ENCODE results near the gene ACRBP.

ACRBP gene

DNA sequence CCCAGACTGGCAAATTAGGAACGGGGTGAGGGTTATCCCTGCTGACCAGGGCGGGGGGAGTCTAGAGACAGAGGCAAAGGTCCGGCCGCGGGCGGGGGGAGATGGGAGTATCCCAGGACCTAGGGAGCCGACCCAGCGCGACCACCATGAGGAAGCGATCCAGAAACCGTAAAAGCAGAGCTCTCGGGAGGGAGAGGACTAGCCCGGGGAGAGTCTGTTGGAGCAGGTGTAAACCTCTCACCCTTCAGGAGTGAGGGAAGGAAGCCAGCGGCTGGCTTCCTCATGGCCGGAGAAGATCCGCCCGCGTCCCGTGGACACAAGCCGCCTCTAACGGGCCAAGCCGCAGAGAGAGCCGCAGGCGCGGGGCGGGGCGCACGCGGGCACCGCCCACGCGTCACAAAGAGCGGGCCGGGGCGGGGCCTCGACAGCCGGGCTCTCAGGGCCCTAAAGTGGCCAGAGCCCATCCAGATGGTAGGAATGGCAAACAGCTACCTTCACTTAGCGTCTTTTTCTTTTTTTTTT lies at the start of gene ACRBP:
TSS of gene ACRBP (minus strand) at position 350 of the 522 bp plus-strand sequence. CDS start at position 284, 66 bp downstream.
- in situ Hi-C loops (cut with HindIII; ENCODE audit: low sequenced_read_pairs) = loop anchor here (5.0 kb wide), 1 partner anchor 45 kb away; no protein-coding TSS in a partner anchor

DNA sequence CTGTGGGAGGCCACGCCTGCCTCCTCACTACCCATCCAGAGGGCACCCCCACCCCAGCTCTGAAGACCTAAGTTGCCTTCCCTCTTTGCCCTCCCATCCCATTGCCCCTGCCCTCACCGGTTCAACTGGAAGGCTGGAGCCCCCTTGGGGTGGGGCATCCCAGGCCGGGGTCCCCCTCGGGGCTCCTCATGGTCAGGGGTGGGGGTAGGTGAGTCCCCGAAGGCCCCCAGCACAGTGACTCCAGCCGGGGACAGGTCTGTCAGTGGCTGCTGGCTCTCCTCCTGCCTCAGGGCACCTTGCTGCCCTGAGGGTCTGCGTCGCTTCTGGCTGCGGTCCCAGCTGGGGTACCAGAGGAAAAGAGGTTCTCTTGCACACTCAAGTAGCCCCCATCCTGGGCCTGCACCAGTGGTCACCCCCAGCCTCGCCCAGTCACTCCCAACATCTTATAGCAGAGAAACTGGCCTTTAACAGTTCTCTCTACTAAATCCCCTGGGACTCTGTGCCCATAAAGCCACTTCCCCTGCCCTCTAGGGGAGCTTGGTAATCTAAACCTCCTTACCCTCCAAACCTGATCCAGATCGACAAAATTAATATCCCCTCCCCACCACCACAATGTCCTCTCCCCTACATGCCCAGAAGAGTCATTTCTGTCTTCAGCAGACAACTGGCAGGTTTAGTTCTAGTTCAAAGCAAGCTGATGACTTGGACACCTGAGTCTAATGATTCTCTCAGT lies 48.2 kb upstream of the ACRBP start:
- in situ Hi-C loops (cut with HindIII; ENCODE audit: low sequenced_read_pairs) = no loop called here

DNA sequence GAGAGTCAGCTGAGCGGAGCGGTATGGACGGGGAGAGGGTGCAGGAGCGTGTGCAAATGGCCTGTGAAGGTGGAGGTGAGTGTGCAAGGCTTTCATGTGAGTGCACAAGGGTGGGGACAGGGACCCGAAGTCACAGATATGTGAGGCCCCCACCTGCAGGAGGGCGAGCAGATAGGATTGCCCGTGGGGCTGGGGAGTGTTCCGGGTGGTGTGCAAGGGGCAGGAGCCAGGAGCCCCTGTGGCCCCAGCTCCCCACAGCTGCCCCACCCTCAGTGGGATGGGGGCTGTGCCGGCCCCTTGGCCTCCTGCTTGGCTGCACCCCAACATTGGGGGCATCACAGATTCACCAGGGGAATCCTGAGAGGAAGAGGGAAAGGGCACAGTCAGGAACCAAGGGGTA lies 47.5 kb upstream of the ACRBP start:
- in situ Hi-C loops (cut with HindIII; ENCODE audit: low sequenced_read_pairs) = loop anchor here (5.0 kb wide), 3 partner anchors 33 to 92 kb away; partner anchors contain the start of gene ACRBP

DNA sequence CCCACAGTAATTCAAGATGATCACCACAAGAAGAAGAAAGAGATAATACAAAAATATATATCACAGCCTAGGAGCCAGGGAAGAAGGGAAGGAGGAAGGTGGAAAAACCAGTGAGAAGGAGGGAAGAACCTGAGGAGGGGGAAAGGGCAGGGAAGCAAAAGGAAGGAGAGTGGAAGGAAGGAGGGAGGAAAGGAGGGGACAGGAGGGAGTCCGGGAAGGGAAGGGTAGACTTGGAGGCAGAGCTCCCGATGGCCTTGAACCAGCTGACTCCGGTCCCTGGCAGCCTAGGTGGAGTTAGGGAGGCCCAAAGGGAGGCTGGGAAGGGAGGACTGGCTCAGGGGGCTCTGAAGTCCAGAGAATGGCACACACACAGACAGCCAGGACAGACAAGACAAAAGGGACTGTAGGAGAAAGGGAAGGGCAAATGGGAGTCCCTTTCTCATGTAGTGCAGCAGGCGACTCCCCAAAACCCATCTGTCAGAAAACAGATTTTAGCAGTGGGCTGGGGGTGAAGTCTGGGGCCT lies 46.7 kb upstream of the ACRBP start:
- in situ Hi-C loops (cut with HindIII; ENCODE audit: low sequenced_read_pairs) = loop anchor here (5.0 kb wide), 3 partner anchors 33 to 92 kb away; partner anchors contain the start of gene ACRBP

DNA sequence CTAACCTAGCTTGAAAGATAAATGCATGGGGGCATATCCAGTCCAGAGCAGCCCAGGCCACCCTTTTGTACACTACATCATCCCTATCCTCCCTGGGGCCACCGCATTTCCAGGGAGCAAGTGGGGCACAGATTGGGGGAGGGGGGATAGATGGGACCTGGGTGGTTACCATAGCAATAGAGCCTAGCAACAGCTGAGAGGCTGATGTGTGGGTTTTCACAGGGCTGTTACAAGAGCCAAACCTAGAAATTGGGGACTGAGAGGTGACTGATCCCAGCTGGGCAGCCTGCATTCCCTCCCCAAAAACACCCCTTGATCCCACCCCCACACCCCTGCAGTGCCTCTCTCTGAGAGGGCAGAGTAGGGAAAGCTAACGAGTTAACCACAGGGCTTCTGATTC lies 45.7 kb upstream of the ACRBP start:
- in situ Hi-C loops (cut with HindIII; ENCODE audit: low sequenced_read_pairs) = loop anchor here (5.0 kb wide), 3 partner anchors 34 to 91 kb away; partner anchors contain the start of gene ACRBP

DNA sequence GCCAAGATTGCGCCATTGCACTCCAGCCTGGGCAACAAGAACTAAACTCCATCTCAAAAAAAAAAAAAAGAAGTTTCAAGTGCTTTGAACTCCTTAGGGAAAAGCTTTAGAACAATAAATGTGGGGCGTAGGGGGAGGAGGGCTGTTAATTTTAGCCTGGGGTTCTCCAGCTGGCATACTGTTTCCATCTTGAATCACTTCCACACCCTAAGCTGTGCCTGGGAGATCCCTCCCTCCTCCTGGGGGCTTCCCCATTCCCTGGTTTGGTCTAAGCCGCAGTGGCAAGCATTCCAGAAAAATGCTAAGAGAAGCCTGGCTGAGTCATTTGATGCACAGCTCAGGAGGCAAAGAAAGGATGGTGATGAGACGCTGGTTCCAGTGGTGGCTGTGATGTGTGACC lies 44.2 kb upstream of the ACRBP start:
- in situ Hi-C loops (cut with HindIII; ENCODE audit: low sequenced_read_pairs) = loop anchor here (5.0 kb wide), 3 partner anchors 36 to 89 kb away; partner anchors contain the start of gene ACRBP

DNA sequence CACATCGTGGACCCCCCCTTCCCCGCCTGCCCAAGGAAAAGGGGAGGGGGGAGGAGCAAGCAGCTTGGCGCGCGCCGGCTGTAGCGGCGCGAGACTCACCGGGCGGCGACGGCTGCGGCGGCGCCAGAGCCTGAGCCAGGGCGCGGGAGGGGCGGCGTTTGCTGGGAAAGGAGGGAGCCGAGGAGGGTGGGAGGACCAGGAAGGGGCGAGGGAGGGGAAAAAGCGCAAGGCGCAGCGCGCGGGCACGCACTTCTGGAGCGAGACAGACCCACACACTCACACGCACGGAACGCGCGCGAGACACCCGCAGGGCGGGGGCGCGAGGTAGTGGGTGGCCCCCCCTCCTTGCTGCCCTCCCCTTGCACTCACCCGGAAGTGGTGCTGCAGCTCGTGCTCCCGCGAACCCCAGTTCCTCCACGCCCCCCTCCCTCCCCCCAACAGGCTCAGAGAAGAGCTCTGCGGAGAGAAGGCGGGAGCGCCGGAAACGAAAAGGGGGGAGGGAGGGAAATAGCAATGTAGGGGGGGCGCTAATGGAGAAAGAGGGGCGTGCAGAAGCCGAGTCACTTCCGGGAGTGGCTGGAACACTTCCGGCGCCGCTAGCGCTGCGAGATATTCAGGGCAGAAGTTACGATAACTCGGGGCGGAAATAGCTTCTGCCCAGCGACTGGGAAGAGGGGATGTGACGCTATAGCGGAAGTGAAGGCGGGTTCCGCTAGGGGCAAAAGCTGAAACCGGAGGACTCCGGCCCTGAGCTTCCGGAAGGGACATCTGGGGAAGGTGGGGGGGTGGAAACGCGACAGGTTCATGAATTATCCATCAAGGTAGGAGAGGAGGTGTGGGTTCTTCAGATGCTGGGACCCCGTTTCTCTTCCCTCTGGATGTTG lies 42.0 kb upstream of the ACRBP start, which contains the start of gene ZNF384:
TSS of gene ZNF384 (minus strand) at position 377 of the 884 bp plus-strand sequence. CDS start 9,855 bp downstream, outside the sequence.
- in situ Hi-C loops (cut with HindIII; ENCODE audit: low sequenced_read_pairs) = no loop called here

DNA sequence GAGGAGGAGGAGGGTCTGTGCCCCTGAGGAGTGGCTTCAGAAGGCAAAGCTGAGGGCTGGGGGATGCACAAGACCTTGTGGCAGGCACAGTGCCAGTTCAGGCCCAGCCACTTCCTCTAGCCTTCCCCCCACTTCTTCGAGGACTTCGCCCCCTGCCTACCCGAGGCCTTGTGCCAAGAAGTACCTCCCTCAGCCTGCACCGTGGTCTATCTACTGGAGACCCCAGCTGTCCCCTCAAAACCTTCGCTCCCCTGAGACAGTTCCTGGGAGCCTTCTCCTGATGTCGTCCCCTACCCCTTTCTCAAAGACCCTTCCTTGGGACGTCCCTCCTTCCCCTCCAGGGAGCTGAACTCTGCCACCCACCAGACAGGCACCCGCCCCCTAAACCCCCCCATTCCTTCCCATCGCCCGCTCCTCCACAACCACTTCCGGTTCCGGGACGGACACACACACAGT lies 41.3 kb upstream of the ACRBP start:
- in situ Hi-C loops (cut with HindIII; ENCODE audit: low sequenced_read_pairs) = no loop called here

DNA sequence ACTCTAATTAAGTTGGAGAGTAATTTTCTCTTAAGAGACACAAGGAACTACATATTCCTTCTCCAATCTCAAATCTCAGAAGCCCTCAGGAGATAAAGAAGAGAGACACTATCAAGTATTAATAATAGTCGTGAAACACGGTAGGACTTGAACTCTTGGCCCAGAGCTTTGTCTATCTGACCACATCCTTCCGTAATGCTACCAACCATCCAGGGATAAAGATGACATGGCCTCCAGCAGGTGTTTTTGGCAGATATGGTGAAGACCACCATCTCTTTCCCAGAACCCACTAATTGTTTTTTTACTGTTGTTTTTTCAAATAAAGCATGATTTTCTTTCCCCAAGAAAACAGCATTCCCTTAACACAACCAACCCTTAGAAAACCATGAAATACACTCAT lies 38.6 kb upstream of the ACRBP start:
- in situ Hi-C loops (cut with HindIII; ENCODE audit: low sequenced_read_pairs) = no loop called here

DNA sequence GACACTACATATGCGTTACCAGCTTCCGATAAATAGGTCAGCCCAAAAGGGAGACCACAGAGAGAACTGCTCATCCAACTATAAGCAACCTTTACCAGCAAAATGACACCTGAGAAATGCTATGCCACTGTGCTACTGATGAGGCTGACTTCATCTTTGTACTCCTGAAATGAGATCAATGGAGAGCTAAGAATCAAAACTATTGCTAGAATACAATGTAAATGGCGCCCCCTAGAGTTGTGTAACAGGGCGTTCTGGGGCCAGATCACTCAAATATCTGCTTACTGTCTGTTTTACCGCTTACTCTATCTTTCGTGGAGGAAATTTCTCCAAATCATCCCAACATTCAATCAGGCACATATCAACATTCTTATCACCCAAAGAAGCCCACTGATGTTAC lies 37.4 kb upstream of the ACRBP start:
- in situ Hi-C loops (cut with HindIII; ENCODE audit: low sequenced_read_pairs) = no loop called here

DNA sequence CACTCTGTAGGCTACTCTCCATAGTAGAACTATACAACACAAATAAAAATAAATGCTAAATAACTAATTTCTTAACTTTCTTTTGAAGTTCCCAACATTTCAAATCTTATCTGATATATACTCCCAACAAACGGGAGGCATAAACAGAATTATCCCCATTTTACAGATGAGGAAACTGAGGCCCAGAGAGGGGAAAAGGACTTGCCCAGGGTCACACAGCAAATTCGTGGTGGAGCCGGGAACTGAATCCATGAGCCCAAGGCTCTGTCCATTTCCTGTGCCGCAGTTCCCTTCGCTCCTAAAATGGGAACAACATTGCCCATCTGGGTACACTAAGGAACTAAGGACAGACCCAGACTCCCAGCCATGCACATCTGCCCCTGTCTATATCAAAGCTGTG lies 29.7 kb upstream of the ACRBP start:
- in situ Hi-C loops (cut with HindIII; ENCODE audit: low sequenced_read_pairs) = no loop called here

DNA sequence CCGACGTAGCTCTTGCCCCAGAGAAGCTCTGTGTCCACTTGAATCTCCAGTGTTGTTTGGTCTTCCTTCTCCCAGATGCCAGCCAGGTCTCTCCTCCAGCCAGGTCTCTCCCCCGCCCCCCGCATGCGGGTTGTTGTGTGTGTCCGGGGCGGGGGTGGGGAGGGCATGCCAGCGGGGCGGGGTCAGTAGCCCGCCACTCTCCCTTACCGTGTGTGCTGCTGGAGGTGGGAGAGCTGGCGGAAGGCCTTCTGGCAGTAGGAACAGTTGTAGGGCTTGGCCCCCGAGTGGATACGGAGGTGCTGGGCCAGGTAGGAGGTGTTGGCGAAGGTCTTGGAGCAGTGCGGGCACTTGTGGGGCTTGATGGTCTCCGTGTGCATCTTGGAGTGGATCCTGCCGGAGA lies 24.9 kb upstream of the ACRBP start:
- in situ Hi-C loops (cut with HindIII; ENCODE audit: low sequenced_read_pairs) = no loop called here

DNA sequence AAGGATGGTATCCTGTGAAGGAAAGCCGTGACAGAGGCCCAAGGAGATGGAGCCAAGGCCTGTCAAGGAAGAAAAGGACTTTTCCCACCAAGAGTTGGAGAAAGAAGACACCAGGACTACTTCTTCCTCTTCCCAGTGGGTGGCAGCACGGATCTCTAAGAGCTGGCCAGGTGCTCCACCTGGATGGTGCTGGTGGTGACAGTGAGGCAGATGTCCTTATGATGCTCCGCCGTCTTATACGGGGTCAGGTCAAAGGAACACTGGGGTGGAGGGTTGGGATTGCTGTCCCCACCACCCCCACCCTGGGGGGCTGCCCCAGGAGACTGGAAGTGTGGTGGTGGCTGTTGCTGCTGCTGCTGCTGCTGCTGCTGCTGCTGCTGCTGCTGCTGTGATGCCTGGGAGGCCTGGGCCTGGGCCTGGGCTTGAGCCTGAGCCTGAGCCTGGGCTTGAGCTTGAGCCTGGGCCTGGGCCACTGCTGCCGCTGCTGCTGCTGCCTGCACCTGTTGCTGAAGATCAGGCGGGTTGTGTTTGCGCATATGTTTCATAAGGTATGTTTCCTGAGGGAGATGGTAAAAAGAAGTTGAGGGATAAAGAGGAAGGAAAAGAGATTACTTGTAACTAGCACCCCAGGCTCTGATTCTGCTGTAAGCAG lies 20.5 kb upstream of the ACRBP start:
- in situ Hi-C loops (cut with HindIII; ENCODE audit: low sequenced_read_pairs) = loop anchor here (5.0 kb wide), 2 partner anchors 35 to 125 kb away; no protein-coding TSS in a partner anchor

DNA sequence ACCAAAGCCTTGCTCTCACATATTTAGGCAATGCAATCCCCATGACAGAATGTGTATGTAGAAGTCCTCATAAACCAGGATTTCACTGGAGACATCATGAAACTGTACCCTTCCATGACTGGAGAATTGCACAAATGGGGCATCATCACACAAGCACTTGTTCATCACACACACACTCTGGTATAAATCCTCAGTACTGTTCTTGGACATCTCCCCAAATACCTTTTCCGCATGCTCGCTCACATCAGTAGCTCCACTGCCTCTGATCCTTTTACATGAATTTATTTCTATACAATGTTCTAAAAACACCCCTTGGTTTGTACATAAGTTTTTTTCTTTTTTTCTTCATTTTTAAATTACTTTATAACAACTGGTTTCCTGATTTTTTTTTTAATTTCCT lies 19.0 kb upstream of the ACRBP start:
- in situ Hi-C loops (cut with HindIII; ENCODE audit: low sequenced_read_pairs) = loop anchor here (5.0 kb wide), 2 partner anchors 34 to 126 kb away; no protein-coding TSS in a partner anchor

DNA sequence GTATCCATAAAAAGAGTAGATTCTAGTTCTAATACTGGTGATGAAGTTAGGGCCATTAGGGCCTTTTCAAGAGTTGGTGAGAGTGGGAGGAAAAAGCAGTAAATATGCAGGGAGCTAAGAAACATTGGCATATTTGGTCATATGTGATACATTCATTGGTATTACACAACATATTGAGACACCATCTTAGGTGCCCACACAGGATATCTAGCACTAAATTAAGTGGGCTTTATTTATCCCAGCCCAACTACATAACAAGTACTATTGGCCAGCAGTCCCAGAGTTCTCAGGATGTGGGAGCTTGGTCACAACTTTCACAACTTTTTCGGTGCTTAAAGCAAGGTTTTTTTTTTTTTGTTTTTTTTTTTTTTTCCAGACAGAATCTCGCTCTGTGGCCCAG lies 17.7 kb upstream of the ACRBP start:
- in situ Hi-C loops (cut with HindIII; ENCODE audit: low sequenced_read_pairs) = loop anchor here (5.0 kb wide), 2 partner anchors 33 to 127 kb away; no protein-coding TSS in a partner anchor

DNA sequence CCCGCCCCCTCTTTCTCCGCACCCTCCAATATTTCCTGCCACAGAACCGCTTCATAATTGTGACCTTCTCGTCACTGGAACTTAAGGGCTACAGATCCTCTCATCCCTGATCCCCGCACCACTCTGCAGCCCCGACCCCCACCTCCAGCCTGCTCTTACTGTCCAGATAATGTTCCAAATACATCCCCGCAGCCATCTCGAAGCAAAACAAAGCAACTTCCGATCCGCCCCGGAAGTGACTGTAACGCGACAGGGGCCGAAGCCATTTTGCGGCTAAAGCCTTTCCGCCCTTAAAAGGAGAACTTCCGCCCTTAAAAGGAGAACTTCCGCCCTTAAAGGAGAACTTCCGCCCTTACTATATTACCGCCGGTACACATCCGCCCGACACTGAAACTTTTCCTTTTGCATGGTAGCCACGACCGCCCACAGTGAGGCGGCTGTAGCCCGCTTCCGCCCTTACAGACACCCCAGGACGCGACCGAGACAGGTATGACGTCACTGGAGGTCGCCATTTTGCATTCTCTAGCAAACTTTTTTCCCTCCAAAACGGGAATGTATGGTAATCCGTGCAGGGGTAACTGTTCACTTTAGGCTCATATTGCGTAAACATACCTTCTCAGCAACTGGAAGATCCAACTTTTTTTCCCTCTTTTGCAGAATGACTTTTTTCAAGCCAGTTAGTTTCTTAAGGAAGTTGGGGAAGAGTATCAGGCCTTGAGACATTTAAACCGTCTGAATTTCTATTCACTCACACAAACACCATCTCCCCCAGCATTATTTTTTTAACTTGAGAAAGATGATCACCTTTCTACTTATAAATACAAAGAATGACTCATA lies 15.9 kb upstream of the ACRBP start, which contains the start of gene ING4:
TSS of gene ING4 (minus strand) at position 214 of the 837 bp plus-strand sequence. CDS start at position 196, 18 bp downstream.
- in situ Hi-C loops (cut with HindIII; ENCODE audit: low sequenced_read_pairs) = no loop called here

DNA sequence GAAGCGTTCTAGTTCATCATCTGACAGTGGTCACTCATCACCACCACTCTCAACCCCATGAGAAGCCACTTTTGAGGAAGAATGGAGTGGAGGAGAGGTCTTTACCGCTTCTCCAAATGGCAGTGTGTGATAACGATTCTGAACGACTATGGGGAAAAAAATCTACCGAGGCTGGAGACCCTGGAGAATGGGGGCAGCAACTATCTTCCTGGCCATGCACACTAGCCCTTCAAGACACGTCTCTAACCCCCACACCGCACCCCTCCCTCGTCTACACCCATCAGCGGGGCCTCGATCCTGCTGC lies 15.3 kb upstream of the ACRBP start:
- in situ Hi-C loops (cut with HindIII; ENCODE audit: low sequenced_read_pairs) = no loop called here

DNA sequence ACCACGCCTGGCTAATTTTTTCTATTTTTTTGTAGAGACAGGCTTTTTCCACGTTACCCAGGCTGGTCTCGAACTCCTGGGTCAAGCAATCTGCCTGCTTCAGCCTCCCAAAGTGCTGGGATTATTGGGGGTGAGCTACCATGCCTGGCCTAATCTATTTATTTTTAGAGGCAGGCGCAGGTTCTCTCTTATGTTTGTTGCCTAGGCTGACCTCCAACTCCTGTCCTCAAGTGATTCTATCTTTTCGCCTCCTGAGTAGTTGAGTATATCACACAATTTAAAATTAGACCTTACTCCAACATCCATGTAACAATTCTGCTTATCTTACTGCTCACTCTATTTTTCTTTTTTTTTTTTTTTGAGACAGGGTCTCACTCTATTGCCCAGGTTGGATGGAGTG lies 6.8 kb upstream of the ACRBP start:
- in situ Hi-C loops (cut with HindIII; ENCODE audit: low sequenced_read_pairs) = no loop called here

DNA sequence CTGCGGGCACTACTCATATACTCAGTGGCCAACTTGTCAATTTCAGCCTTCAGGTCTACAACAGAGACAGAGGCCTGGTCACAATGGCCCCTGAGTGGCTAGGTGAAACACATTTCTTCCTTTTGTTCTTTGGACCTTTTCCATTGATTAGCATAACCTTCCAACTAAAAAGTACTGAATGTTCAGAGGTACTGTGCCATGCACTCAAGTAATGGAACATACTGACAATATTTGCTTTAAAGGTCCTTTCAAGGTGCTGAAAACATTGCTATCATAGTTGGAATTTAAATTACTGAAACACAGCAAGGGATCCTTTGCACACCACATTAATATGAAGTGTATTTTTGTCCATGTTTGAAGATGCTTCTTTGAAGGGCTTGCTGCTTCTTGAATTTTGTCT lies 6.1 kb upstream of the ACRBP start:
- in situ Hi-C loops (cut with HindIII; ENCODE audit: low sequenced_read_pairs) = no loop called here

Measured in endothelial cell of hepatic sinusoid (primary cell).